ENCODE measurements around the gene ECHDC3. TPM values are rescaled to one million over a fixed set of nuclear protein-coding genes. Genes with fewer than 3 reads are reported as not detected.

ECHDC3 gene
- total and polyA plus RNA-seq, 9 donors, result 5.8 to 12.7 (median 8.6) TPM

DNA sequence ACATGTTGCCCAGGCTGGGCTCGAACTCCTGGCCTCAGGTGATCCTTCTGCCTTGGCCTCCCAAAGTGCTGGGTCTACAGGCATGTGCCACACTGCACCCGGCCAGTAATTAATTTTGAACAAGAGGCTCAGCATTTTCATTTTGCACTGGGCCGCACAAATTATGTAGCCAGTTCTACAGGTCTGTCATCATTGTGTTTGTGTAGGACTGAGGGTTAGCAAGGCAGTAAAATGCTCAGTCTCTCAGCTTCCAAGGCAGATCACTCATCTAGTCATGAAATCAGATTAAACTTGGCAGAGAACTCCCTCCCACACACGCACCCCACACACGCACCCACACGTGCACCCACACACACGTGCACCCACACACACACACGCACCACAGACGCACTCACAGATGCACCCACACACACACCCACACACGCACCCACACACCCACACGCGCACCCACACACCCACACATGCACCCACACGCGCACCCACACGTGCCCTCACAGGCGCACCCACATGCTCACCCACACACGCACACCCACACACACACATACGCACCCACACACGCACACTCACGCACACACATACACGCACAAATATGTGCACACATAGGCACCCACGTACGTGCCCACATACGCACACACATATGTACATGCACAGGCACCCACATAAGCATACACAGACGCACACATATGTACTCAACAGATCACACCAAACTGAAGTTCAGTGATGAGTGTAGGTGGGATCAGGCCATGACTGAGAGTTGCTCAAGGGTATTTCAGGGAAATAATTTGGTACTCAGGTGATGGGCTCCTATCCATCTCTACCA is 53.1 kb downstream of the ECHDC3 start:
- 86% methylated on average over 17 of the region's 25 CpGs for WGBS (ENCODE audit: insufficient coverage)

DNA sequence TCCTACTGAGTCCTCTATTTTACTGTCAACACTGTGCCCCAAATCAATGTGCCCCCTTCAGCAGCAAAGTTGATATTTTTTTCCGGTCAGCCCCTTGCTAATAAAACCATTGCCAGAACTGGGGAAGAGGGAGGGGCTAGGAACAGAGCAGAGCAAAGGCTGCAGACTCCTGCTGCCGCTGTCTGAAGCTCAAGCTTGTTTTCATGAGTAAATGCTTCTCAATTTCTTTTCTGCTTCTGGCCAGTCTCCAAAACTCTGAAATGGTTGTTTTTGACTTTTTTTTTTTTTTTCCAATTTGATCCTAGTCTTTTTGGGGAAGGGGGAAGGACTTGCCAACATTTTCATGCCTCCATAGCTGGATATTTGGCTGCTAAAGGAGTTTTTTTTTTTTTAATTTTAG is 54.3 kb downstream of the ECHDC3 start:
- no peaks in the 10 kb centered on the region for H3K9me3 ChIP-seq (replicated peaks; ENCODE audit: control insufficient read depth, low read depth, low read length)
- no peaks in the 10 kb centered on the region for H3K36me3 ChIP-seq (ENCODE audit: control insufficient read depth, insufficient read depth, low read length)
- no peaks in the 10 kb centered on the region for H3K27me3 ChIP-seq (ENCODE audit: control insufficient read depth, insufficient read depth, low read length)
- no peak overlapping the region for H3K27ac ChIP-seq (ENCODE audit: low read length)
- peak; percentile 57 for DNase-seq
- H3K4me3 ChIP-seq (ENCODE audit: low read length), result no peak overlapping the region
- WGBS (ENCODE audit: insufficient coverage), result 28% methylated on average over 2 of the region's 2 CpGs
- peaks cover 4% of the 10 kb centered on the region for H3K4me1 ChIP-seq (ENCODE audit: control insufficient read depth, insufficient read depth, low read length)

More for the DNA sequence above, 53.1 kb downstream of the ECHDC3 start:
- no peak overlapping the region for H3K4me3 ChIP-seq (ENCODE audit: low read length)
- no peaks in the 10 kb centered on the region for H3K9me3 ChIP-seq (replicated peaks; ENCODE audit: control insufficient read depth, low read depth, low read length)
- H3K36me3 ChIP-seq (ENCODE audit: control insufficient read depth, insufficient read depth, low read length), result no peaks in the 10 kb centered on the region
- no peak for DNase-seq
- H3K4me1 ChIP-seq (ENCODE audit: control insufficient read depth, insufficient read depth, low read length), result peaks cover 4% of the 10 kb centered on the region
- no peak overlapping the region for H3K27ac ChIP-seq (ENCODE audit: low read length)
- H3K27me3 ChIP-seq (ENCODE audit: control insufficient read depth, insufficient read depth, low read length), result peaks cover 4% of the 10 kb centered on the region

DNA sequence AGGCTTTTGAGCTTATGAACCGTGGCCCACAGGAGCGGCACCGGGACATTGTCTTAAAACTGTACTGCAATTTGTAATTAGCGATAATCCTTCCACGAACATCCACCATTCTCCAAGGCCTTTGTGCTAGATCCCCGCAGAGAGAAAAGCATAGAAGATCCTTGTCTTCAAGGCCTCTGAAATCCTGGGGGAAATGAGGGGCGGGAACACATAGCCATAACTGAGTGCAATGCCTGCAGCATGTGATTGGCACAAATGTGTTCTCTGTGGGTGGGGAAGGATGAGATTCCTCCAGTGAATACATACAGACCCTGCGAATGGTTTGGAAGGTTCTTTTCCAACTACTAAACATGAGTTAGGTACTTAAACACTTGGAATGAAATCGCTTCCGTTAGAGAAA is 55.1 kb downstream of the ECHDC3 start:
- WGBS (ENCODE audit: insufficient coverage), result 82% methylated on average over 2 of the region's 10 CpGs
- Histone ChIP-seq H3K9me3 (replicated peaks; ENCODE audit: control insufficient read depth, low read depth, low read length) (no peaks in the 10 kb centered on the region), H3K4me3 (ENCODE audit: low read length) (no peak overlapping the region), H3K36me3 (ENCODE audit: control insufficient read depth, insufficient read depth, low read length) (no peaks in the 10 kb centered on the region), H3K4me1 (ENCODE audit: control insufficient read depth, insufficient read depth, low read length) (peaks cover 4% of the 10 kb centered on the region), H3K27ac (ENCODE audit: low read length) (no peak overlapping the region), H3K27me3 (ENCODE audit: control insufficient read depth, insufficient read depth, low read length) (no peaks in the 10 kb centered on the region)
- DNase-seq, result no peak

DNA sequence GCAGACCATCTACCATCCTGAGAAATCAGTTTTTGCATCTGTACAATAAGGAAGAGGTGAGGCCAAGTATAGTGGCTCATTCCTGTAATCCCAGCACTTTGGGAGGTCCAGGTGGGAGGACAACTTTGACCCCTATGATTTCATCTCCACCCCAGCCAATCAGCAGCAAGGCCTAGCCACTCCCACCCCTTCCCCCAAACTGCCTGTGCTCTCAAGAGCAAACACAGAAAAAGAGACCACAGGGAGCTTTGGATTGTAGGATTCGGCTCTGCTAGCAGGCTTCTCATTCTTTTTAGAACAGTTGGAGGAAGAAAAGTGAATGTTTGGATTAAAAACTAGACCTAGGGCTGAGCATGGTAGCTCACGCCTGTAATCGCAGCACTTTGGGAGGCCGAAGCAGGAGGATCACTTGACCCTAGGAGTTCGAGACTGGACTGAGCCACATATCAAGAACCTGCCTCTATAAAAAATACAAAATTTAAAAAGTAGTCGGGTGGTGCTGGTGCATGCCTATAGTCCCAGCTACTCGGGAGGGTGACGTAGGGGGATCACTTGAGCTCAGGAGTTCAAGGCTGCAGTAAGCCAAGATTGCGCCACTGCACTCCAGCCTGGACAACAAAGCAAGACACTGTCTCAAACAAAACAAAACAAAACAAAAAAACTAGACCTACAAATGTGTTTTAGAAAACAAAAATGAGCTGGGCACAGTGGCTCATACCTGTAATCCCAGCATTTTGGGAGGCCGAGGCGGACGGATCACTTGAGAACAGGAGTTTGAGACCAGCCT is 55.9 kb downstream of the ECHDC3 start:
- no peaks in the 10 kb centered on the region for H3K9me3 ChIP-seq (replicated peaks; ENCODE audit: control insufficient read depth, low read depth, low read length)
- H3K4me3 ChIP-seq (ENCODE audit: low read length), result no peak overlapping the region
- H3K27me3 ChIP-seq (ENCODE audit: control insufficient read depth, insufficient read depth, low read length), result no peaks in the 10 kb centered on the region
- no peak for DNase-seq
- WGBS (ENCODE audit: insufficient coverage), result 72% methylated on average over 2 of the region's 12 CpGs
- peaks cover 4% of the 10 kb centered on the region for H3K4me1 ChIP-seq (ENCODE audit: control insufficient read depth, insufficient read depth, low read length)
- H3K36me3 ChIP-seq (ENCODE audit: control insufficient read depth, insufficient read depth, low read length), result no peaks in the 10 kb centered on the region
- no peak overlapping the region for H3K27ac ChIP-seq (ENCODE audit: low read length)

DNA sequence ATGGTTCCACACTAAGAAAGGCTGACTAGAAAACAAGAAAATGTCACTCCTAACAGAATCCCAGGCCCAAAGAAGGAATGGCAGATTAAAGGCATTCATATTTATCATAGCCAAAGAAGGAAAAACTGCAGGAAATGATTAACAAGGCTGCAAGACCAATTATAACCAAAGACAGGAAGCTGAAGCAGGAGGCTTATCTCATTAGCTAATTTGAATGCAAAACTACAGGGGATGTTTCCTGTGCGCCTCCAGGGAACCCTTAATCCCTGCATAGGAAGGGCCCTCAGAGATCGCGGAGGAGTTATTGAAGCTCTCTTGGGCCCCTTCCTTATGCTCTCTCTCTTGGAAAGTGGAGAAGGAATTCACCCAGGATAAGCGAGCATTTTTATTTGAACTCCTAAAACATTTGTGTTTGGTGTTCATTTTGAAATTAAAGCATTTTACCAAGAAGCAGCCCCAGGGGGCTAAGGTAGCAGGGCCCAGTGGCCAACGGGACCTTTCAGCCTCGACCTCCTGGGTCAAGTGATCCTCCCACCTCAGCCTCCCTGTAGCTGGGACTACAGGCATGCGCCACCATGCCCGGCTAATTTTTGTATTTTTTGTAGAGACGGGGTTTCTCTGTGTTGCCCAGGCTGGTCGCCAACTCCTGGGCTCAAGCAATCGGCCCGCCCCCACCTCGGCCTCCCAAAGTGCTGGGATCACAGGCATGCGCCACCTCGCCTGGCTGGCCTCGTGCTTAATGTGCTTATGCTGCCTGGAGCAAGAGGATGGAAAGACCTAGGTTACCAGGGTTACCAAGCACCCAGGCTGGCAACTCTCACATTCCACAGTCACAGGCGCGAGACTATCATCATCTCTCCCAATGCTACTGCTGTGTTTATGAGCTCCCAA is 56.9 kb downstream of the ECHDC3 start:
- H3K27ac ChIP-seq (ENCODE audit: low read length), result no peak overlapping the region
- H3K4me1 ChIP-seq (ENCODE audit: control insufficient read depth, insufficient read depth, low read length), result peaks cover 4% of the 10 kb centered on the region
- no peaks in the 10 kb centered on the region for H3K36me3 ChIP-seq (ENCODE audit: control insufficient read depth, insufficient read depth, low read length)
- 76% methylated on average over 8 of the region's 18 CpGs for WGBS (ENCODE audit: insufficient coverage)
- DNase-seq, result peak; percentile 13
- no peaks in the 10 kb centered on the region for H3K27me3 ChIP-seq (ENCODE audit: control insufficient read depth, insufficient read depth, low read length)
- H3K4me3 ChIP-seq (ENCODE audit: low read length), result no peak overlapping the region
- no peaks in the 10 kb centered on the region for H3K9me3 ChIP-seq (replicated peaks; ENCODE audit: control insufficient read depth, low read depth, low read length)

DNA sequence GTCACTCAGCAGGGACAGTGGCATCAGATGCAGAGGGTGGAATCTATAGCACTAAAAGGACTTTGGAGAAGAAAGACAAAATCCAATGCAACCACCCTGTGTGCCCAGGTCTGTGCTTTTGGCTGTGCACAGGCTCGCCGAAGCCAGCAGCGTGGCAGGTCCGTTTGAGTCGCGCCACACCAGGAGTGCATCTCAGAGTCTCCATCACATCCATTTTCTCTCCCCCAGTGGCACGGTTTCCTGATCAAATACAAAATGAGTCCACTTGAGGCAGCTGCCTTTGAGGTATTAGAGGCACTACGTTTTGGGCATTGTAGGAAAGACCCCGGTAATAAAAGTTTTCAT is 57.5 kb downstream of the ECHDC3 start:
- WGBS (ENCODE audit: insufficient coverage), result 90% methylated on average over 6 of the region's 9 CpGs
- H3K27me3 ChIP-seq (ENCODE audit: control insufficient read depth, insufficient read depth, low read length), result no peaks in the 10 kb centered on the region
- H3K9me3 ChIP-seq (replicated peaks; ENCODE audit: control insufficient read depth, low read depth, low read length), result no peaks in the 10 kb centered on the region
- peaks cover 4% of the 10 kb centered on the region for H3K4me1 ChIP-seq (ENCODE audit: control insufficient read depth, insufficient read depth, low read length)
- H3K27ac ChIP-seq (ENCODE audit: low read length), result no peak overlapping the region
- no peaks in the 10 kb centered on the region for H3K36me3 ChIP-seq (ENCODE audit: control insufficient read depth, insufficient read depth, low read length)
- no peak overlapping the region for H3K4me3 ChIP-seq (ENCODE audit: low read length)
- DNase-seq, result no peak

DNA sequence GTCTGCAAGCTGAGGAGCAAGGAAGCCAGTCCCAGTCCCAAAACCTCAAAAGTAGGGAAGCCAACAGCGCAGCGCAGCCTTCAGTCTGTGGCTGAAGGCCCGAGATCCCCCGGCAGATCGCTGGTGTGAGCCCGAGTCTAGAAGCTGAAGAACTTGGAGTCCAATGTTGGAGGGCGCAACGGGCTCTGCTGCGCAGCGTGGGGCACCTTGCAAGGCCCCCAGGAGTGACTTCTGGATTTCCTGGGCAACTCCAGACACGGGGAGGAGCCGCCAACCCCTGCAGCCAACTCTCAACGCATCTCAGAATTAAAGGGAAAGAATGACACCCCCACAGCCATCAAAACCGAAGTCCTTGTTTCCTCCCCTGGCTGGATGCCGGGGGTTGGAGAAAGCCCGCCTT is 62.2 kb downstream of the ECHDC3 start:
- H3K9me3 ChIP-seq (replicated peaks; ENCODE audit: control insufficient read depth, low read depth, low read length), result no peaks in the 10 kb centered on the region
- DNase-seq, result no peak
- no peaks in the 10 kb centered on the region for H3K27me3 ChIP-seq (ENCODE audit: control insufficient read depth, insufficient read depth, low read length)
- WGBS (ENCODE audit: insufficient coverage), result 86% methylated on average over 16 of the region's 16 CpGs
- H3K4me1 ChIP-seq (ENCODE audit: control insufficient read depth, insufficient read depth, low read length), result no peaks in the 10 kb centered on the region
- no peaks in the 10 kb centered on the region for H3K36me3 ChIP-seq (ENCODE audit: control insufficient read depth, insufficient read depth, low read length)
- H3K4me3 ChIP-seq (ENCODE audit: low read length), result no peak overlapping the region
- H3K27ac ChIP-seq (ENCODE audit: low read length), result no peak overlapping the region

DNA sequence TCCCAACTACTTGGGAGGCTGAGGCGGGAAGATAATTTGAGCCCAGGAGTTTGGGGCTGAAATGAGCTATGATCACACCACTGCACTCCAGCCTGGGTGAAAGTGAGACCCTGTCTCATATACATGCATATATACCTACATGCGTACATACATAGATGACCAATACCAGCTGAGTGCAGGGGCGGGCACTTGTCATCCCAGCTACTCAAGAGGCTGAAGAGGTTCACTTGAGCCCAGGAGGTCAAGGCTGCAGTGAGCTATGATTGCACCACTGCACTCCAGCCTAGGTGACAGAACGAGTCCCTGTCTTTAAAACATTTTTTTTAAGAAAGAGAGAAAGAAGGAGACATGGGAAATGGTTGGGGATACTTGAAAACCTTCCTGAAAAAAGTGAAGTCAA is 63.6 kb downstream of the ECHDC3 start:
- DNase-seq, result no peak
- WGBS (ENCODE audit: insufficient coverage), result 79% methylated on average over 3 of the region's 4 CpGs
- H3K9me3 ChIP-seq (replicated peaks; ENCODE audit: control insufficient read depth, low read depth, low read length), result no peaks in the 10 kb centered on the region
- H3K4me3 ChIP-seq (ENCODE audit: low read length), result no peak overlapping the region
- no peak overlapping the region for H3K27ac ChIP-seq (ENCODE audit: low read length)
- peaks cover 8% of the 10 kb centered on the region for H3K4me1 ChIP-seq (ENCODE audit: control insufficient read depth, insufficient read depth, low read length)
- no peaks in the 10 kb centered on the region for H3K27me3 ChIP-seq (ENCODE audit: control insufficient read depth, insufficient read depth, low read length)
- no peaks in the 10 kb centered on the region for H3K36me3 ChIP-seq (ENCODE audit: control insufficient read depth, insufficient read depth, low read length)

DNA sequence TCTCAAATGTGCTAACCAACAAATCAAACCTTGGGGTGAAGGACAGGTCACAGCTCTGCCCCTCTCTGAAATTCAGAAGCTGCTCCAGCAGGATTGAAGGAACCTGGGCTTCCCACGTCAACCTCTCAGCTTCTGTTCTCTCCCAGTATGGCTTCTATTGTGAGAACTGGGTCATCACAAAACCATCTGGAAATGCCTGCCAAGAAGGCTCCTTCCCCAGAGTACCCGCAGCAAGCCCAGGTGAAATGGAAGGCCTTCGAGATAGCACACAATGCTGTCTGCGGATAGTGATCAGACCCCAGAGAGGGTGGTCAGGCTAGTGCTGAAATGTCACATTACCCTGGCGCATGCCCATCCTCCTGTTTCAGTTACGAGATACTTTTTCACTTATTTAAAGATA is 64.5 kb downstream of the ECHDC3 start:
- Histone ChIP-seq H3K27me3 (ENCODE audit: control insufficient read depth, insufficient read depth, low read length) (no peaks in the 10 kb centered on the region), H3K4me3 (ENCODE audit: low read length) (no peak overlapping the region), H3K4me1 (ENCODE audit: control insufficient read depth, insufficient read depth, low read length) (peaks cover 8% of the 10 kb centered on the region), H3K27ac (ENCODE audit: low read length) (no peak overlapping the region), H3K36me3 (ENCODE audit: control insufficient read depth, insufficient read depth, low read length) (no peaks in the 10 kb centered on the region), H3K9me3 (replicated peaks; ENCODE audit: control insufficient read depth, low read depth, low read length) (no peaks in the 10 kb centered on the region)
- WGBS (ENCODE audit: insufficient coverage), result 86% methylated on average over 4 of the region's 6 CpGs
- no peak for DNase-seq

DNA sequence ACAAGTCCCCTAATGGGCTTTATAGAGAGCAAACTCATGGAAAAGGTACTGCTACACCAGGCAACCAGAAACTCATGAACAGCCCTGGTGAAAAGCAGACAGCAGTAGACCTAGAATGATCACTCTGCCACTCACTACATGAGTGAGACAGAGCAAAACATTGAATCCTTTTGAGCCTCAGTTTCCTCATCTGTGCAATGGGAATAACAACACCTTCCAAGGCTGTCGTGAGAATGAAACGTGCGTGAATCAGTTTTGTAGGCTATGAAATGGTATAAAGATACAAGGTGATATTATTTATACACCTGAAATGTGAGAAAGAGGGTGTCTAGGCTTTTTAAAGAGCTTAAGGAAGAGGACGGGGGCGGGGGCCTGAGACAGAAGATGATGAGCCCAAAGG is 66.6 kb downstream of the ECHDC3 start:
- WGBS (ENCODE audit: insufficient coverage), result 90% methylated on average over 2 of the region's 5 CpGs
- H3K36me3 ChIP-seq (ENCODE audit: control insufficient read depth, insufficient read depth, low read length), result no peaks in the 10 kb centered on the region
- DNase-seq, result no peak
- peaks cover 8% of the 10 kb centered on the region for H3K4me1 ChIP-seq (ENCODE audit: control insufficient read depth, insufficient read depth, low read length)
- H3K27ac ChIP-seq (ENCODE audit: low read length), result no peak overlapping the region
- no peaks in the 10 kb centered on the region for H3K27me3 ChIP-seq (ENCODE audit: control insufficient read depth, insufficient read depth, low read length)
- no peak overlapping the region for H3K4me3 ChIP-seq (ENCODE audit: low read length)
- H3K9me3 ChIP-seq (replicated peaks; ENCODE audit: control insufficient read depth, low read depth, low read length), result no peaks in the 10 kb centered on the region
